GM23338 (cell line): ENCODE data around the gene UBE3B. TPM values are rescaled to one million over a fixed set of nuclear protein-coding genes. Genes with fewer than 3 reads are reported as not detected.

Experiments
- ATAC-seq: fragments of 200-7000 bp; cut with Tn5 transposase; 3 replicates; pipeline ENCODE4 v1.9.1; 2020
- DNase-seq: peaks from one replicate; pipeline ENCODE4 v3.0.0-alpha.2; 2015; ENCODE audit warnings: low spot score
- H2AFZ ChIP-seq: fragments of 200-600 bp; sonication (generic); 2 replicates; pipeline ENCODE4 v1.8.0; 2016; ENCODE audit warnings: antibody characterized with exemption, mild to moderate bottlenecking, moderate library complexity
- H3F3A ChIP-seq: fragments of 200-600 bp; sonication (generic); replicated peaks from 2 replicates; pipeline ENCODE4 v1.8.0; 2017; ENCODE audit warnings: antibody characterized with exemption, mixed run types, low read depth
- H3K27ac ChIP-seq: fragments of 200-600 bp; sonication (generic); 2 replicates; pipeline ENCODE4 v1.6.1; 2016; ENCODE audit warnings: low read depth
- H3K27me3 ChIP-seq: fragments of 200-600 bp; sonication (generic); 2 replicates; pipeline ENCODE4 v1.8.0; 2016; ENCODE audit warnings: mild to moderate bottlenecking, mixed run types, moderate library complexity; ENCODE audit not compliant: insufficient read depth
- H3K36me3 ChIP-seq: fragments of 200-600 bp; sonication (generic); 2 replicates; pipeline ENCODE4 v1.8.0; 2016; ENCODE audit warnings: mild to moderate bottlenecking; ENCODE audit not compliant: insufficient read depth
- H3K4me1 ChIP-seq: fragments of 200-600 bp; sonication (generic); 2 replicates; pipeline ENCODE4 v1.8.0; 2016; ENCODE audit warnings: mild to moderate bottlenecking, moderate library complexity; ENCODE audit not compliant: insufficient read depth
- H3K4me2 ChIP-seq: fragments of 200-600 bp; sonication (generic); 2 replicates; pipeline ENCODE4 v1.7.1; 2017; ENCODE audit warnings: mixed run types
- H3K4me3 ChIP-seq: fragments of 200-600 bp; sonication (generic); 2 replicates; pipeline ENCODE4 v1.6.1; 2016; ENCODE audit warnings: mixed run types
- H3K79me2 ChIP-seq: fragments of 200-600 bp; sonication (generic); replicated peaks from 2 replicates; pipeline ENCODE4 v1.8.0; 2017; ENCODE audit warnings: mild to moderate bottlenecking; ENCODE audit not compliant: insufficient read depth
- H3K9me2 ChIP-seq: fragments of 200-600 bp; sonication (generic); 2 replicates; pipeline ENCODE4 v1.8.0; 2017; ENCODE audit not compliant: insufficient read depth
- H4K20me1 ChIP-seq: fragments of 200-600 bp; sonication (generic); replicated peaks from 2 replicates; pipeline ENCODE4 v1.8.0; 2017; ENCODE audit warnings: mild to moderate bottlenecking; ENCODE audit not compliant: insufficient read depth
- H3K27ac Mint-ChIP-seq: 2 replicates; pipeline ENCODE4 v1.8.0; 2020; ENCODE audit warnings: inconsistent platforms, mild to moderate bottlenecking, moderate library complexity, mixed read lengths
- H3K27me3 Mint-ChIP-seq: 3 replicates; pipeline ENCODE4 v1.8.0; 2022; ENCODE audit warnings: low read depth, mild to moderate bottlenecking, moderate library complexity, mixed read lengths, inconsistent platforms; ENCODE audit not compliant: insufficient read depth, poor library complexity
- H3K36me3 Mint-ChIP-seq: 3 replicates; pipeline ENCODE4 v1.8.0; 2021; ENCODE audit warnings: low read depth, mild to moderate bottlenecking, inconsistent platforms, moderate library complexity, mixed read lengths
- H3K4me1 Mint-ChIP-seq: 3 replicates; pipeline ENCODE4 v1.8.0; 2020; ENCODE audit warnings: mild to moderate bottlenecking, inconsistent platforms, mixed read lengths
- H3K4me3 Mint-ChIP-seq: 3 replicates; pipeline ENCODE4 v1.8.0; 2021; ENCODE audit warnings: moderate library complexity, mild to moderate bottlenecking, inconsistent platforms, mixed read lengths
- H3K9me3 Mint-ChIP-seq: 3 replicates; pipeline ENCODE4 v1.8.0; 2020; ENCODE audit warnings: moderate library complexity, mild to moderate bottlenecking, inconsistent platforms, mixed read lengths
- CREB1 ChIP-seq: fragments of 250-450 bp; sonication (Bioruptor Pico); IDR thresholded peaks from 2 replicates; pipeline ENCODE4 v1.5.0; 2020; ENCODE audit warnings: low read depth, mild to moderate bottlenecking, moderate library complexity
- EZH2phosphoT487 ChIP-seq: fragments of 200-600 bp; sonication (generic); IDR thresholded peaks from one replicate; pipeline ENCODE4 v1.8.1; 2018; ENCODE audit warnings: antibody characterized with exemption; ENCODE audit not compliant: unreplicated experiment
- NANOG ChIP-seq: IDR thresholded peaks from 2 replicates; pipeline ENCODE4 v1.6.1; 2016; ENCODE audit warnings: antibody characterized with exemption, borderline replicate concordance
- POLR2AphosphoS5 ChIP-seq: IDR thresholded peaks from 2 replicates; pipeline ENCODE4 v1.6.1; 2016; ENCODE audit warnings: antibody characterized with exemption, low read depth
- ZNF114 ChIP-seq: fragments of 250-450 bp; sonication (Bioruptor Pico); IDR thresholded peaks from 2 replicates; pipeline ENCODE4 v1.5.0; 2020; ENCODE audit warnings: mild to moderate bottlenecking, moderate library complexity
- ZNF331 ChIP-seq: fragments of 250-450 bp; sonication (Bioruptor Pico); IDR thresholded peaks from 2 replicates; pipeline ENCODE4 v1.5.0; 2020; ENCODE audit warnings: low read depth, mild to moderate bottlenecking, moderate library complexity
- long read RNA-seq: library from polyadenylated mRNA; unstranded; transcript quantifications from one replicate; pipeline ENCODE4 v2.0.0, GENCODE V29; 2020; ENCODE audit not compliant: unreplicated experiment
- polyA plus RNA-seq: library from polyadenylated mRNA; unstranded; fragments of >200 nt; fragmentation: Nextera tagmentation; extraction: Ambion mirVana; gene quantifications from 2 replicates; pipeline ENCODE4 v1.2.1, GENCODE V29; 2016
- total RNA-seq: library from RNA; depleted of rRNA; stranded (reverse); fragments of >200 nt; shearing (Covaris generic); gene quantifications from 2 replicates; pipeline ENCODE4 v1.2.3, GENCODE V29; 2014; rRNA removed
- TF ChIP-seq, protein P1 (sequence below): IDR thresholded peaks from 2 replicates; pipeline ENCODE4 v1.6.1; 2016; ENCODE audit warnings: antibody characterized with exemption
- TF ChIP-seq, protein P2 (sequence below): IDR thresholded peaks from one replicate; pipeline ENCODE4 v1.6.1; 2018; ENCODE audit warnings: antibody characterized with exemption; ENCODE audit not compliant: unreplicated experiment
- TF ChIP-seq, protein P3 (sequence below): fragments of 250-450 bp; sonication (Bioruptor Pico); IDR thresholded peaks from 2 replicates; pipeline ENCODE4 v1.5.0; 2020; ENCODE audit warnings: mild to moderate bottlenecking, moderate library complexity

UBE3B gene, protein sequence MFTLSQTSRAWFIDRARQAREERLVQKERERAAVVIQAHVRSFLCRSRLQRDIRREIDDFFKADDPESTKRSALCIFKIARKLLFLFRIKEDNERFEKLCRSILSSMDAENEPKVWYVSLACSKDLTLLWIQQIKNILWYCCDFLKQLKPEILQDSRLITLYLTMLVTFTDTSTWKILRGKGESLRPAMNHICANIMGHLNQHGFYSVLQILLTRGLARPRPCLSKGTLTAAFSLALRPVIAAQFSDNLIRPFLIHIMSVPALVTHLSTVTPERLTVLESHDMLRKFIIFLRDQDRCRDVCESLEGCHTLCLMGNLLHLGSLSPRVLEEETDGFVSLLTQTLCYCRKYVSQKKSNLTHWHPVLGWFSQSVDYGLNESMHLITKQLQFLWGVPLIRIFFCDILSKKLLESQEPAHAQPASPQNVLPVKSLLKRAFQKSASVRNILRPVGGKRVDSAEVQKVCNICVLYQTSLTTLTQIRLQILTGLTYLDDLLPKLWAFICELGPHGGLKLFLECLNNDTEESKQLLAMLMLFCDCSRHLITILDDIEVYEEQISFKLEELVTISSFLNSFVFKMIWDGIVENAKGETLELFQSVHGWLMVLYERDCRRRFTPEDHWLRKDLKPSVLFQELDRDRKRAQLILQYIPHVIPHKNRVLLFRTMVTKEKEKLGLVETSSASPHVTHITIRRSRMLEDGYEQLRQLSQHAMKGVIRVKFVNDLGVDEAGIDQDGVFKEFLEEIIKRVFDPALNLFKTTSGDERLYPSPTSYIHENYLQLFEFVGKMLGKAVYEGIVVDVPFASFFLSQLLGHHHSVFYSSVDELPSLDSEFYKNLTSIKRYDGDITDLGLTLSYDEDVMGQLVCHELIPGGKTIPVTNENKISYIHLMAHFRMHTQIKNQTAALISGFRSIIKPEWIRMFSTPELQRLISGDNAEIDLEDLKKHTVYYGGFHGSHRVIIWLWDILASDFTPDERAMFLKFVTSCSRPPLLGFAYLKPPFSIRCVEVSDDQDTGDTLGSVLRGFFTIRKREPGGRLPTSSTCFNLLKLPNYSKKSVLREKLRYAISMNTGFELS
- total RNA-seq, result 20.7 and 20.8 TPM in 2 replicates
- 20.8 and 26.8 TPM in 2 replicates for polyA plus RNA-seq
- long read RNA-seq, partial matches to known transcripts, result 2 of 5 reads
- long read RNA-seq, other reads (novel, unspliced or antisense), result 0 of 5 reads

DNA sequence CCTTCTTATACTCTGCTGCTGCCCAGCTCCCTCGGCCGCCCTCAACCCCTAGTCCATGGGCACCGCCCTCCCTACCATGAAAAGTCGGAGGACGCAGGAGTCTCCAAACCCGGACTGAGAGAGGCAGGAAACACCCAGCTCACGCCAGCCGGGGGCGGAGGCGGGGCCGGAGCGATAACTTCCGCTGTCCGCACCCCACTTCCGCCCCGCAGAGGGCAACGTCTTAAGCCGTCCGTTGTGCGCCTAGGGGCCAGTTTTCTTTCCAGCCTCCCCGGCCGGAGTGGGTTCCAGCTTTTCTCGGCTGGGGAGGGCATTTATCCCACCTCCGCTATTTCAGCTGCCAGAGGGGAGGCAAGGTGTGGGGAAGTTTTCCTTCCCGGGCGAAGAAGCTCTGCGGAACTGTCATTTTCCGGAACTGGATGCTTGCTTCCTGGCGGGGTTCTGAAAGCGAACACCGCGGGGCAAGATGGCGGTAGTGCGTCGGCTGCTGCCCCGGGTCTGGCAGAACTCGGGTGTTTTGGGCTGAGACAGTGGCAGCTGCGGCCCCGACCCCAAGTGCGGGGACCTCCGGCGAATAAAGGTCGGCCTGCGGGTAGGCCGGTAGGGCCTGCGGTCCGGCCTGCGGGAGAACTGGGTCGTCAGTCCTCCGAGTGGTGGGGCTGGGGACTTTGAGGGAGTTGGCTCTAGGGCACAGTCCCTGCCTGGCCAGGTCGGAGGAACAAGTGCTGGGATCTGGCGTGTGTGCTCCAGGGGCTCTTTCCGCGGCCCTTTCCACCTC, at the start of gene UBE3B, which contains the start of gene KCTD10:
TSS of gene UBE3B (plus strand) at position 450 of the 778 bp plus-strand sequence. CDS start 5,918 bp downstream, outside the sequence.
TSS of gene KCTD10 (minus strand) at position 116 of the 778 bp plus-strand sequence. CDS start at position 78, 38 bp downstream.
- no peaks in the 10 kb centered on the region for H3K36me3 ChIP-seq
- Mint-ChIP-seq H3K27ac (peak within 1 kb of the TSS; percentile 100), H3K27me3 (peaks cover 5% of the 10 kb centered on the region), H3K4me3 (peak within 1 kb of the TSS; percentile 96), H3K4me1 (peaks cover 21% of the 10 kb centered on the region), H3K9me3 (no peaks in the 10 kb centered on the region), H3K36me3 (no peaks in the 10 kb centered on the region; the same call in 2 of the 3 replicates)
- peak within 1 kb of the TSS; percentile 92 for H3K4me2 ChIP-seq
- no peaks in the 10 kb centered on the region for H3F3A ChIP-seq
- H3K4me1 ChIP-seq, result peaks cover 25% of the 10 kb centered on the region
- DNase-seq, result peak; percentile 97
- no peaks in the 10 kb centered on the region for H3K27me3 ChIP-seq
- H3K27ac ChIP-seq, result peak within 1 kb of the TSS; percentile 98
- no peaks in the 10 kb centered on the region for H3K9me2 ChIP-seq
- peak within 1 kb of the TSS; percentile 96 for H3K4me3 ChIP-seq
- peak within 1 kb of the TSS; percentile 100 for H2AFZ ChIP-seq
- peak; percentile 93 for ATAC-seq
- peaks cover 34% of the 10 kb centered on the region for H4K20me1 ChIP-seq
- H3K79me2 ChIP-seq, result peaks cover 72% of the 10 kb centered on the region
- TF ChIP-seq, protein P1, sequence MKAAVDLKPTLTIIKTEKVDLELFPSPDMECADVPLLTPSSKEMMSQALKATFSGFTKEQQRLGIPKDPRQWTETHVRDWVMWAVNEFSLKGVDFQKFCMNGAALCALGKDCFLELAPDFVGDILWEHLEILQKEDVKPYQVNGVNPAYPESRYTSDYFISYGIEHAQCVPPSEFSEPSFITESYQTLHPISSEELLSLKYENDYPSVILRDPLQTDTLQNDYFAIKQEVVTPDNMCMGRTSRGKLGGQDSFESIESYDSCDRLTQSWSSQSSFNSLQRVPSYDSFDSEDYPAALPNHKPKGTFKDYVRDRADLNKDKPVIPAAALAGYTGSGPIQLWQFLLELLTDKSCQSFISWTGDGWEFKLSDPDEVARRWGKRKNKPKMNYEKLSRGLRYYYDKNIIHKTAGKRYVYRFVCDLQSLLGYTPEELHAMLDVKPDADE, result peak; percentile 77; the same call in 1 of the 2 replicates
- TF ChIP-seq, protein P2, sequence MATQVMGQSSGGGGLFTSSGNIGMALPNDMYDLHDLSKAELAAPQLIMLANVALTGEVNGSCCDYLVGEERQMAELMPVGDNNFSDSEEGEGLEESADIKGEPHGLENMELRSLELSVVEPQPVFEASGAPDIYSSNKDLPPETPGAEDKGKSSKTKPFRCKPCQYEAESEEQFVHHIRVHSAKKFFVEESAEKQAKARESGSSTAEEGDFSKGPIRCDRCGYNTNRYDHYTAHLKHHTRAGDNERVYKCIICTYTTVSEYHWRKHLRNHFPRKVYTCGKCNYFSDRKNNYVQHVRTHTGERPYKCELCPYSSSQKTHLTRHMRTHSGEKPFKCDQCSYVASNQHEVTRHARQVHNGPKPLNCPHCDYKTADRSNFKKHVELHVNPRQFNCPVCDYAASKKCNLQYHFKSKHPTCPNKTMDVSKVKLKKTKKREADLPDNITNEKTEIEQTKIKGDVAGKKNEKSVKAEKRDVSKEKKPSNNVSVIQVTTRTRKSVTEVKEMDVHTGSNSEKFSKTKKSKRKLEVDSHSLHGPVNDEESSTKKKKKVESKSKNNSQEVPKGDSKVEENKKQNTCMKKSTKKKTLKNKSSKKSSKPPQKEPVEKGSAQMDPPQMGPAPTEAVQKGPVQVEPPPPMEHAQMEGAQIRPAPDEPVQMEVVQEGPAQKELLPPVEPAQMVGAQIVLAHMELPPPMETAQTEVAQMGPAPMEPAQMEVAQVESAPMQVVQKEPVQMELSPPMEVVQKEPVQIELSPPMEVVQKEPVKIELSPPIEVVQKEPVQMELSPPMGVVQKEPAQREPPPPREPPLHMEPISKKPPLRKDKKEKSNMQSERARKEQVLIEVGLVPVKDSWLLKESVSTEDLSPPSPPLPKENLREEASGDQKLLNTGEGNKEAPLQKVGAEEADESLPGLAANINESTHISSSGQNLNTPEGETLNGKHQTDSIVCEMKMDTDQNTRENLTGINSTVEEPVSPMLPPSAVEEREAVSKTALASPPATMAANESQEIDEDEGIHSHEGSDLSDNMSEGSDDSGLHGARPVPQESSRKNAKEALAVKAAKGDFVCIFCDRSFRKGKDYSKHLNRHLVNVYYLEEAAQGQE, result no peak
- TF ChIP-seq NANOG (no peak), CREB1 (CRISPR knock-in tag) (no peak; the same call in 1 of the 2 replicates), ZNF331 (no peak), POLR2AphosphoS5 (peak; percentile 80), ZNF114 (CRISPR knock-in tag) (0 out of 2 replicates have a peak, but pooled peaks have one; percentile 62), EZH2phosphoT487 (no peak)
- TF ChIP-seq, protein P3, sequence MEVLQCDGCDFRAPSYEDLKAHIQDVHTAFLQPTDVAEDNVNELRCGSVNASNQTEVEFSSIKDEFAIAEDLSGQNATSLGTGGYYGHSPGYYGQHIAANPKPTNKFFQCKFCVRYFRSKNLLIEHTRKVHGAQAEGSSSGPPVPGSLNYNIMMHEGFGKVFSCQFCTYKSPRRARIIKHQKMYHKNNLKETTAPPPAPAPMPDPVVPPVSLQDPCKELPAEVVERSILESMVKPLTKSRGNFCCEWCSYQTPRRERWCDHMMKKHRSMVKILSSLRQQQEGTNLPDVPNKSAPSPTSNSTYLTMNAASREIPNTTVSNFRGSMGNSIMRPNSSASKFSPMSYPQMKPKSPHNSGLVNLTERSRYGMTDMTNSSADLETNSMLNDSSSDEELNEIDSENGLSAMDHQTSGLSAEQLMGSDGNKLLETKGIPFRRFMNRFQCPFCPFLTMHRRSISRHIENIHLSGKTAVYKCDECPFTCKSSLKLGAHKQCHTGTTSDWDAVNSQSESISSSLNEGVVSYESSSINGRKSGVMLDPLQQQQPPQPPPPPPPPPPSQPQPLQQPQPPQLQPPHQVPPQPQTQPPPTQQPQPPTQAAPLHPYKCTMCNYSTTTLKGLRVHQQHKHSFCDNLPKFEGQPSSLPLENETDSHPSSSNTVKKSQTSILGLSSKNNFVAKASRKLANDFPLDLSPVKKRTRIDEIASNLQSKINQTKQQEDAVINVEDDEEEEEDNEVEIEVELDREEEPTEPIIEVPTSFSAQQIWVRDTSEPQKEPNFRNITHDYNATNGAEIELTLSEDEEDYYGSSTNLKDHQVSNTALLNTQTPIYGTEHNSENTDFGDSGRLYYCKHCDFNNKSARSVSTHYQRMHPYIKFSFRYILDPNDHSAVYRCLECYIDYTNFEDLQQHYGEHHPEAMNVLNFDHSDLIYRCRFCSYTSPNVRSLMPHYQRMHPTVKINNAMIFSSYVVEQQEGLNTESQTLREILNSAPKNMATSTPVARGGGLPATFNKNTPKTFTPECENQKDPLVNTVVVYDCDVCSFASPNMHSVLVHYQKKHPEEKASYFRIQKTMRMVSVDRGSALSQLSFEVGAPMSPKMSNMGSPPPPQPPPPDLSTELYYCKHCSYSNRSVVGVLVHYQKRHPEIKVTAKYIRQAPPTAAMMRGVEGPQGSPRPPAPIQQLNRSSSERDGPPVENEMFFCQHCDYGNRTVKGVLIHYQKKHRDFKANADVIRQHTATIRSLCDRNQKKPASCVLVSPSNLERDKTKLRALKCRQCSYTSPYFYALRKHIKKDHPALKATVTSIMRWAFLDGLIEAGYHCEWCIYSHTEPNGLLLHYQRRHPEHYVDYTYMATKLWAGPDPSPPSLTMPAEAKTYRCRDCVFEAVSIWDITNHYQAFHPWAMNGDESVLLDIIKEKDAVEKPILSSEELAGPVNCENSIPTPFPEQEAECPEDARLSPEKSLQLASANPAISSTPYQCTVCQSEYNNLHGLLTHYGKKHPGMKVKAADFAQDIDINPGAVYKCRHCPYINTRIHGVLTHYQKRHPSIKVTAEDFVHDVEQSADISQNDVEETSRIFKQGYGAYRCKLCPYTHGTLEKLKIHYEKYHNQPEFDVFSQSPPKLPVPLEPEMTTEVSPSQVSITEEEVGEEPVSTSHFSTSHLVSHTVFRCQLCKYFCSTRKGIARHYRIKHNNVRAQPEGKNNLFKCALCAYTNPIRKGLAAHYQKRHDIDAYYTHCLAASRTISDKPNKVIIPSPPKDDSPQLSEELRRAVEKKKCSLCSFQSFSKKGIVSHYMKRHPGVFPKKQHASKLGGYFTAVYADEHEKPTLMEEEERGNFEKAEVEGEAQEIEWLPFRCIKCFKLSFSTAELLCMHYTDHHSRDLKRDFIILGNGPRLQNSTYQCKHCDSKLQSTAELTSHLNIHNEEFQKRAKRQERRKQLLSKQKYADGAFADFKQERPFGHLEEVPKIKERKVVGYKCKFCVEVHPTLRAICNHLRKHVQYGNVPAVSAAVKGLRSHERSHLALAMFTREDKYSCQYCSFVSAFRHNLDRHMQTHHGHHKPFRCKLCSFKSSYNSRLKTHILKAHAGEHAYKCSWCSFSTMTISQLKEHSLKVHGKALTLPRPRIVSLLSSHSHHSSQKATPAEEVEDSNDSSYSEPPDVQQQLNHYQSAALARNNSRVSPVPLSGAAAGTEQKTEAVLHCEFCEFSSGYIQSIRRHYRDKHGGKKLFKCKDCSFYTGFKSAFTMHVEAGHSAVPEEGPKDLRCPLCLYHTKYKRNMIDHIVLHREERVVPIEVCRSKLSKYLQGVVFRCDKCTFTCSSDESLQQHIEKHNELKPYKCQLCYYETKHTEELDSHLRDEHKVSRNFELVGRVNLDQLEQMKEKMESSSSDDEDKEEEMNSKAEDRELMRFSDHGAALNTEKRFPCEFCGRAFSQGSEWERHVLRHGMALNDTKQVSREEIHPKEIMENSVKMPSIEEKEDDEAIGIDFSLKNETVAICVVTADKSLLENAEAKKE, result no peak
